Measurements from ENCODE around the gene SELL. TPM values are rescaled to one million over a fixed set of nuclear protein-coding genes. Genes with fewer than 3 reads are reported as not detected.

SELL gene
- total RNA-seq, 1 donor from 2014 or later, result not detected

GRCh38 chr1:169653873-169654272, 57.5 kb downstream of the SELL start:
- no peak for DNase-seq (ENCODE audit: low read depth, low spot score)
- no peaks in the 10 kb centered on the region for H3K9me3 Mint-ChIP-seq

DNA sequence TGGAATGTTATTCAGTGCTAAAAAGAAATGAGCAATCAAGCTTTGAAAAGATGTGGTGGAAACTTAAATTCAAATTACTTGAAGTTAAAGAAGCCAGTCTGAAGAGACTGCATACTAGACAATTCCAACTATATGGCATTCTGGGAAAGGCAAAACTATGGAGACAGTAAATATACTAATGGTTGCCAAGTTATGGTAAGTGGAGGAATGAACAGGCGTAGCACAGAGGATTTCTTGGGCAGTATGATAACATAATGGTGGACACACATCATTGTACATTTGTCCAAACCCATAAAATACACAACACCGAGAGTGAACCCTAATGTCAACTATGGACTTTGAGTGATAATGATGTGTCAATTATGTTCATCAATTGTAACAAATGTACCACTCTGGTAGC, 60.4 kb downstream of the SELL start:
- Mint-ChIP-seq H3K4me3 (no peak overlapping the region), H3K4me1 (peaks cover 6% of the 10 kb centered on the region), H3K9me3 (no peaks in the 10 kb centered on the region)

More at GRCh38 chr1:169653873-169654272, 57.5 kb downstream of the SELL start:
- Mint-ChIP-seq H3K4me3 (no peak overlapping the region), H3K36me3 (ENCODE audit: low read depth) (no peaks in the 10 kb centered on the region), H3K27me3 (ENCODE audit: low read depth) (peaks cover 4% of the 10 kb centered on the region), H3K27ac (ENCODE audit: unreplicated experiment) (no peak overlapping the region), H3K4me1 (peaks cover 7% of the 10 kb centered on the region)
- TF ChIP-seq, protein P1, sequence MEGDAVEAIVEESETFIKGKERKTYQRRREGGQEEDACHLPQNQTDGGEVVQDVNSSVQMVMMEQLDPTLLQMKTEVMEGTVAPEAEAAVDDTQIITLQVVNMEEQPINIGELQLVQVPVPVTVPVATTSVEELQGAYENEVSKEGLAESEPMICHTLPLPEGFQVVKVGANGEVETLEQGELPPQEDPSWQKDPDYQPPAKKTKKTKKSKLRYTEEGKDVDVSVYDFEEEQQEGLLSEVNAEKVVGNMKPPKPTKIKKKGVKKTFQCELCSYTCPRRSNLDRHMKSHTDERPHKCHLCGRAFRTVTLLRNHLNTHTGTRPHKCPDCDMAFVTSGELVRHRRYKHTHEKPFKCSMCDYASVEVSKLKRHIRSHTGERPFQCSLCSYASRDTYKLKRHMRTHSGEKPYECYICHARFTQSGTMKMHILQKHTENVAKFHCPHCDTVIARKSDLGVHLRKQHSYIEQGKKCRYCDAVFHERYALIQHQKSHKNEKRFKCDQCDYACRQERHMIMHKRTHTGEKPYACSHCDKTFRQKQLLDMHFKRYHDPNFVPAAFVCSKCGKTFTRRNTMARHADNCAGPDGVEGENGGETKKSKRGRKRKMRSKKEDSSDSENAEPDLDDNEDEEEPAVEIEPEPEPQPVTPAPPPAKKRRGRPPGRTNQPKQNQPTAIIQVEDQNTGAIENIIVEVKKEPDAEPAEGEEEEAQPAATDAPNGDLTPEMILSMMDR (conservative IDR thresholded peaks at IDR 0.05), result no peak

DNA sequence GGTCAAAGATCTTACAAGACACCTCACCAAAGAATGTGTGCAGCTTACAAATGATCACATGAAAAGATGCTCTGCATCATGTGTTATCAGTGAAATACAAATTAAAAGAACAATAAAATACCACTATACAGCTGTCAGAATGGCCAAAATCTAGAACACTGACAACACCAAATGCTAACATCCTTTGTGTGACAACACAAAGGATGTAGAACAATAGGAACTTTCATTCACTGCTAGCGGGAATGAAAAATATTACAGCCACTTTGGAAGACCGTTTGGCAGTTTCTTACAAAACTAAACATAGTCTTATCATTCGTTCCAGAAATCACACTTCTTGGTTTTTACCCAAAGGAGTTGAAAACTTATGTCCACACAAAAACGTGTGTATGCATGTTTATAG, 60.9 kb downstream of the SELL start:
- peaks cover 6% of the 10 kb centered on the region for H3K4me1 Mint-ChIP-seq
- H3K27me3 Mint-ChIP-seq (ENCODE audit: low read depth), result peaks cover 4% of the 10 kb centered on the region
- no peak for DNase-seq (ENCODE audit: low read depth, low spot score)
- H3K9me3 Mint-ChIP-seq, result no peaks in the 10 kb centered on the region
- H3K36me3 Mint-ChIP-seq (ENCODE audit: low read depth), result no peaks in the 10 kb centered on the region
- no peak overlapping the region for H3K4me3 Mint-ChIP-seq
- TF ChIP-seq, protein P1 (conservative IDR thresholded peaks at IDR 0.05), result no peak
- H3K27ac Mint-ChIP-seq (ENCODE audit: unreplicated experiment), result no peak overlapping the region

More for the DNA sequence above, 60.4 kb downstream of the SELL start:
- no peak for DNase-seq (ENCODE audit: low read depth, low spot score)
- peaks cover 4% of the 10 kb centered on the region for H3K27me3 Mint-ChIP-seq (ENCODE audit: low read depth)
- TF ChIP-seq, protein P1 (conservative IDR thresholded peaks at IDR 0.05), result no peak
- H3K36me3 Mint-ChIP-seq (ENCODE audit: low read depth), result no peaks in the 10 kb centered on the region
- no peak overlapping the region for H3K27ac Mint-ChIP-seq (ENCODE audit: unreplicated experiment)

- TF ChIP-seq, protein P1 (conservative IDR thresholded peaks at IDR 0.05), result no peak
- peaks cover 6% of the 10 kb centered on the region for H3K4me1 Mint-ChIP-seq
- peaks cover 8% of the 10 kb centered on the region for H3K27me3 Mint-ChIP-seq (ENCODE audit: low read depth)
- no peak overlapping the region for H3K4me3 Mint-ChIP-seq
- no peak overlapping the region for H3K27ac Mint-ChIP-seq (ENCODE audit: unreplicated experiment)
- H3K36me3 Mint-ChIP-seq (ENCODE audit: low read depth), result no peaks in the 10 kb centered on the region
- DNase-seq (ENCODE audit: low read depth, low spot score), result no peak
- H3K9me3 Mint-ChIP-seq, result no peaks in the 10 kb centered on the region
These were observed 62.7 kb downstream of the SELL start for GRCh38 chr1:169648709-169649108.

DNA sequence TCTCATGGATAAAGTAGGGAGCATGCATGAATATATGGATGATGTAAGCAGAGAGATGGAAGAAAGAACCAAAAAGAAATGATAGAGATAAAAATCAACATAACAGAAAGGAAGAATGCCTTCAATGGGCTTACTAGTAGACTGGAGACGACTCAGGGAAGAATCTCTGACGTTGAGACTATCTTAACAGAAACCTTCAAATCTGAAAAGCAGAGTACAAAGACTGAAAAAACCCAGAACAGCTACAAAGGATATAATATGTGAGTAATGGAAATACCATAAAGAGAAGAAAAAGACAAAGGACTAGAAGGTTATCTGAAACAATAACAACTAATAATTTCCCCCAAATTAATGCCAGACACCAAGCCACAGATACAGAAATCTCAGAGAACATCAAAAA, 63.2 kb downstream of the SELL start:
- H3K27me3 Mint-ChIP-seq (ENCODE audit: low read depth), result peaks cover 8% of the 10 kb centered on the region
- TF ChIP-seq, protein P1 (conservative IDR thresholded peaks at IDR 0.05), result no peak
- H3K9me3 Mint-ChIP-seq, result no peaks in the 10 kb centered on the region
- peaks cover 6% of the 10 kb centered on the region for H3K4me1 Mint-ChIP-seq
- no peak overlapping the region for H3K27ac Mint-ChIP-seq (ENCODE audit: unreplicated experiment)
- H3K36me3 Mint-ChIP-seq (ENCODE audit: low read depth), result no peaks in the 10 kb centered on the region
- H3K4me3 Mint-ChIP-seq, result no peak overlapping the region
- no peak for DNase-seq (ENCODE audit: low read depth, low spot score)

GRCh38 chr1:169647512-169647911, 63.9 kb downstream of the SELL start:
- Mint-ChIP-seq H3K4me1 (peaks cover 6% of the 10 kb centered on the region), H3K27ac (ENCODE audit: unreplicated experiment) (no peak overlapping the region), H3K9me3 (no peaks in the 10 kb centered on the region), H3K36me3 (ENCODE audit: low read depth) (no peaks in the 10 kb centered on the region), H3K4me3 (no peak overlapping the region), H3K27me3 (ENCODE audit: low read depth) (peaks cover 8% of the 10 kb centered on the region)
- no peak for DNase-seq (ENCODE audit: low read depth, low spot score)
- TF ChIP-seq, protein P1 (conservative IDR thresholded peaks at IDR 0.05), result no peak

Measured in neural crest cell (in vitro differentiated cells).